ENCODE data around the gene PITX1. TPM values are rescaled to one million over a fixed set of nuclear protein-coding genes. Genes with fewer than 3 reads are reported as not detected.
"Not testable (repeated sequence)": the region's sequence is repeated elsewhere in the genome, so short reads cannot be mapped to it uniquely, and the experiment has no call there.

Gene PITX1
- 41.8 and 49.8 TPM in 2 replicates for total RNA-seq (2014; rRNA removed; shearing (Covaris generic))

- DNase-seq (ENCODE audit: low spot score) = no peak
These were observed at the start of gene PITX1 for GRCh38 chr5:135033901-135034235. TSS of gene PITX1 (minus strand) at chr5:135034228. CDS start at chr5:135033881, 347 bp downstream.

GRCh38 chr5:135083334-135083733 lies 49.3 kb upstream of the PITX1 start:
- not testable (repeated sequence) for DNase-seq (ENCODE audit: low spot score)

DNA sequence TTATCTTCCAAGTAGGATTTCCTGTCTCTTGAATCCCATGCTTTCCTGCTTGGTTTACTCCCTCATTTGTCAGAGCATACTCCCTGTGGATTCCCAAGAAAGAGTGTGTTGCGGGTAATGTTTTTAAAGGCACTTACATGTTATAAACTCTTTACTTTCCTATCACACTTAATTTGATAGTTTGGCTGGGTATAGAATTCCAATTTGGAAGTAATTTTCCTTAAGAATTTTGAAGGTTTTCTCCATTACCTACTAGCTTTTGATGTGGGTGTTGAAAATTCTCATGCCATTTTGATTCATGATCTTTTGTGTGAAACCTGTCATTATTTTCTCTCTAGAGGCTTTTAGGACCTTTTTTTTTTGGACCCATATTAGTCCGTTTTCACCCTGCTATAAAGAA lies 47.2 kb upstream of the PITX1 start:
- no peak for DNase-seq (ENCODE audit: low spot score)

DNA sequence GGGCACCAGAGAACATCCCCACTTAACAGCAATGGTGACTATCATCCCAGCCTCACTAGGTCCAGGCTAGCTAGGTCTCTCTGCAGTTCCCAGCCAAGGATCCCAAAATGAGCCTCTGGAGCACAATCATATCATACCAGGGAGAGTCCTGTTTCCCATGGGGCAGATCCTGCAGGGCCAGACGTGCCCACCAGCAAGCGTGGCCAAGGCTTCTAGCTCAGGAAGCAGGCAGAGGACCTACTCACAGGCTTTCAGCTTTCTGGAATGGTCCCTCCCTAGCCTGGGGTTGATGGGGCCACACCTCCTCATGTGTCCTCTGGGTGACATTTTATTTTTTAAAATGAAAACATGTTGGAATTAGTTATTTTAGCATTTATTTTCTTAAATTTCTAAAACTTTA lies 45.7 kb upstream of the PITX1 start:
- no peak for DNase-seq (ENCODE audit: low spot score)

DNA sequence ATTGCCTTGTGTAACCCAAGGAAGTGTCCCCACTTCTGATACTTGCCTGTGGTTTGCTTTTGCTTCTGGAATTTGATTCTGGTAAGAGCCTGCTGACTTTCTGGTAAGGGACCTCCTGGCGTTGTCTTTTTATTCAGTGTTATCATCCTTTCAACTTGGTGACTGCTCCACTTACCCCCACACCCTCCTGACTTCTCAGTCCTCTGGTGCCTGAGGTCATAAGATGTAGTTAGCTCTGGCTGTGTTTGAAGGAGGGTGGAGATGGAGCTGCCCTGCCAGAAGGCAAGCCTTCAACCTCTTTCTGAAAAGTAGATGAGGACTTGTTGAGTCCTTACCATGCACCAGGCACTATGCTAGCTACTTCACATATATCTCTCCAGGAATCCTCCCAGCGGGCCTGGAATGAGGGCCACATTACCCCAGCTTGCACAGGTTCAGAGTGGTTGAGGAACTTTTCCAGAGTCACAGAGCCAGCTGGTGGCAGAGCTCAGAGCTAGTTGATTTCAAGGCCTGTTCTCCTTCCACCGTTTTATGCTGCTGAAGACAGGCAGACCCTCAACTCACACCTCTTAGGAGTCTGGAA lies 45.2 kb upstream of the PITX1 start:
- DNase-seq (ENCODE audit: low spot score) = no peak

GRCh38 chr5:135076801-135077200 lies 42.8 kb upstream of the PITX1 start:
- no peak for DNase-seq (ENCODE audit: low spot score)

- no peak for DNase-seq (ENCODE audit: low spot score)
These were observed 42.0 kb upstream of the PITX1 start for GRCh38 chr5:135076051-135076491.

DNA sequence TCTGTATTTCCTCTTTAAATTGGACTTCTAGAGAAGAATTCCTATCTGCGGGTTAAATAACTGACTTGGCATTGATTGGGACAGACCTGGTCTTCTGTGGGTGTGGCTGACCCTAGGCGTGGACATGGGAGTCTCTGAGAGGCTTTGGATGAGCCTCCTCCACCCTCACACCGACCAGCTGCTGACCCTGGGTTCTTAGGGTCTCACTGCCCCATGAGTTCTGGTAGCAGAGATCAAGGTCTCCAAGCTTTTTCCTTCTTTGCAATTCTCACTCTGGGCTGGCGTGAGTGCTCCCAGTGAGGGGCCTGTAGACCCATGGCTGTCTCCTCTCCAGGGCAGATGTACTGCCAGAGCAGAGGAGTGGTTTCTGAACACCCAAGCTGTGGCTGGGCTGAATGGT lies 41.6 kb upstream of the PITX1 start:
- no peak for DNase-seq (ENCODE audit: low spot score)

DNA sequence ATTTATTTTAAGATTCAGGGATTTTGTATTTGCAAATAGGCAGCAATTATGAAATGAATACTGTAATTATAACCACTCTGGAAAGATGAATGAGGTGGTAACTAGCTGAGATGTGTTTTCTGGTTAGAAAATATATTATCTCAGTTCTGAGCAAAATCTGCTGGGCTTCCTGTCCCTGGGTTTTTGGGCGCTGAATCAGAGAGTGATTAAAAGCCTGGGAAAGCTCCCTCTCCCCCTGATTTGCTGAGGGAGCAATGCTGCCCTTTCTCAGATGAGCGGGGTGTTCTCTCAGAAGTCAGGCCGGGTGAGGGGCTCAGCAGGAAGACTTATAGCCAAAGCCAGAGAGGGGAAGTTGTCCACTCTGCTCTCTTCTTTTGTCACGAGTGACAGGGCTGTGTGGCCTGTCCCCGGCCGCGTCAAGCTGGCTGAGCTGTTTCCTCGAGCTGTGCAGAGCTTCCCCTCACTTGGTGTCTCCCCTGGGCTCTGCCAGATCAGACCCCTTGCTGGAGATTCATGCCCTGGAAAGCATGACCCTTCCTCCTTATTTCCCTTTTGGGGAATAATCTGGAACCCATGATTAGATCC lies 39.8 kb upstream of the PITX1 start:
- DNase-seq (ENCODE audit: low spot score) = no peak

- DNase-seq (ENCODE audit: low spot score) = no peak
These were observed 38.6 kb upstream of the PITX1 start for GRCh38 chr5:135072387-135073281.

DNA sequence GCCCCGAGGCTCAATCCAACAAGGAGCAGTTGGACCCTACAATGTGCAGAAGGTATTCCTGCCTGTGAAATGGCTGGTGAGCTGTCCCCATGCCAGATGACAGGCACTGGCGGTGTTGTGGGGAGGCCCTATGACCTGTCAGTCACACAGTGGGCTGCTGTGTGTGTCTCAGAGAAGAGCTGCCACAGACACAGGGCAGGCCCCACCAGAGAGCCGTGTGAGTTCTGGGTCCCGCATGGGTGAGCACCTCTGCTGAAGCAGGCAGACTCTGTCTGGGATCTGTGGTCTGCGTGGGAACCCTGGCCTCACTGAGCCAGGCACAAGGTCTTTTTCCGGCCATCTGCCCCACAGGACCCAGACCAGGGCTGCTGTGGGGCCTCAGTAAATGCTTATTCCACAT lies 37.3 kb upstream of the PITX1 start:
- DNase-seq (ENCODE audit: low spot score) = no peak

GRCh38 chr5:135069895-135070657 lies 36.0 kb upstream of the PITX1 start:
- no peak for DNase-seq (ENCODE audit: low spot score)

DNA sequence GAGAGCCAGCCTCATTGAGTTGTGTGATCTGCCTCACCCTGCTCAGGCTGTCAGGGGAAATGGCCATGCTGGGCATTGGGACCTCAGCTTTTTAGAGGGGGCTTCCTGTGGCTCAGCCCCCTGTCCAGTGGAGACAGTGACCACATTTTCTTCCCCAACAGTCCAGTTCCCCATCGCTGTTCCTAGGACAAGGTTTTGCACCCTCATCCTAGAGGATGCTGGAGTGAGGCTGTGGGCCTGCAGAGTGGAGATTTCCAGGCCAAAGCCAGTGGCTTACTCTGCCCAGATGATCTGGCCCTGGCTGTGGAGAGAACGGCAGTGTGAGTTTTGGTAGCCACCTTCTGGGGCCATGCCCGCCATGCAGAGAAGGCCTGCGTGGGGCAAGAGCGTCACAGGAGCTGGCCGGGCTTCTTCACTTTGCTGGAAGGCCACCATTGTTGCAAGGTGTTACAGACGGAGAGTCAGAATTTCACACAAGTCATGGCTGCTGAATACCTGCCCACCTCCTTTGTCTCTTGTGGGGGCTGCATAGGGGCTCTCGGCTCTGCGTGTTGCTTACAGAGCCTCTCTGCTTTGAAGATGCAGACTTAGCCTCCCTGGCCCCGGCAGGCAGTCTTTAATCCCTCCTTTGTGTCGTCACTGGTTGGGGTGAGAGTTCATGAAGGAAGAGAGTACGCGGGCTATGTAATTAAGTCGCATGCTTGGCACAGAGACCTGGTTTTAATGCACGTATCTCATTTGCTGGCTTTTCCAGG lies 35.2 kb upstream of the PITX1 start:
- no peak for DNase-seq (ENCODE audit: low spot score)

DNA sequence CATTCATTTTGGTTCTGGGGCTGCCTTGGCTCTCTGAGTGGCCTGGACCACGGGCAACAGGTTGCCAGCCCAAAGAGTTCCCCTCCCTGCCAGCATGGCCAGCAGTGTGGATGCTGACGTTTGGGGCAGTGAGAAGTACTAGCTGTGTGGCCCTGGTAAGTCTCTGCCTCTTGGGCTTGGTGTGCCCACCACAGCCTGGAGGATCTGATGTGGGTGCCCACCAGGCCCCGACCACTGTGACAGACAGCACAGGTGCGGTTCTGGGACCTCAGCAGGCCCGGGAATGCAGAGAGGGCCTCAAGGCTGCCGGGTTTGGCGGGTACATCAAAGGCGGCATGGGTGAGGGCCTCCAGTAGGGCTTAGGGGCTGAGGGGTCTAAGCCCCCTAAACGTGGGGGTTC lies 33.6 kb upstream of the PITX1 start:
- DNase-seq (ENCODE audit: low spot score) = no peak

DNA sequence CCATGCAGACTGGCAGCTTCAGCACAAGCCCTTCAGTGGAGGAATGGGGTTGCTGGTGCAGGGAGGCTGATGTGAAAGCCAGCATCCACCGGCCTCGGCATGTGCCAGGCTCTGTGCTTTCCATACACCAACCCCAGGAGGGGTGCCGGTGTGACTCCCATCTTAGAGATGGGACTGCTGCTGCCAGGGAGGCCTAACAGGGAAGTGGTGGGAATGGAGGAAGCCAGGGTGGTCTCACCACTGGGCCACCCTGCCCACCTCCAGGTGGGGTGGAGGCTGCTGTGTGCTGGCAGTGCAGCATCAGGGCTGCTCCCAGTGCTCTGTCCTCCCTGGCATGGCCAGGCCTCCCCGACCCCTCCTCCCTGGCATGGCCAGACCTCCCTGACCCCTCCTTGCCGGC lies 32.8 kb upstream of the PITX1 start:
- DNase-seq (ENCODE audit: low spot score) = no peak

- no peak for DNase-seq (ENCODE audit: low spot score)
These were observed 31.6 kb upstream of the PITX1 start for GRCh38 chr5:135065306-135066265.

GRCh38 chr5:135064235-135064570 lies 30.2 kb upstream of the PITX1 start:
- no peak for DNase-seq (ENCODE audit: low spot score)

GRCh38 chr5:135063511-135064234 lies 29.6 kb upstream of the PITX1 start:
- no peak for DNase-seq (ENCODE audit: low spot score)

DNA sequence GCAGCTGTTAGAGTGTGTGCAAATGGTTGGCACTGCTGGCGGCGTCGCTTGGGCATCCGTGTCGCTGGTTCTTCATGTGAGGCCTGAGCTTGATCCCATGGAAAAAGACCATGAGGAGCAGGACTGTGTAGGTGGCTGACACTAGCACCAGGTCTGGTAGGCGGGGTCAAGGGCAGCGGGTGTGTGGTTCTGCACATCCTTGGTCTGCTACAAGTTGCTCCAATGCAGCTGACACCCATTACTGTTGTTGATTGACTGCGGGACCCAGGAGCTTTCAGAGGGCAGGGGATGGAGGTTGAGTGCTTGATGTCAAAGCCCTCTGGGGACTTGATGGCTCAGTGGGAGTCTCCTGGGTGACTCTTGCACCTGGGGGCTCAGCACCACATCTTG lies 29.0 kb upstream of the PITX1 start:
- DNase-seq (ENCODE audit: low spot score) = no peak

All from HT-29 (cell line).